Umbilical cord (tissue), 2 donors: ENCODE measurements around the gene AKR1B15. TPM values are rescaled to one million over a fixed set of nuclear protein-coding genes. Genes with fewer than 3 reads are reported as not detected.

Source experiments
- DNase-seq: peaks from one replicate; pipeline ENCODE4 v3.0.0-alpha.2; 2015; ENCODE audit warnings: low spot score
- total RNA-seq: library from RNA; depleted of rRNA; stranded (reverse); fragments of >200 nt; gene quantifications from one replicate; pipeline ENCODE4 v1.2.3, GENCODE V29; 2014; ENCODE audit warnings: low replicate concordance; ENCODE audit not compliant: insufficient read depth

Gene AKR1B15
- total RNA-seq, 1 donor from 2014 or later, result 0.48 TPM

DNA sequence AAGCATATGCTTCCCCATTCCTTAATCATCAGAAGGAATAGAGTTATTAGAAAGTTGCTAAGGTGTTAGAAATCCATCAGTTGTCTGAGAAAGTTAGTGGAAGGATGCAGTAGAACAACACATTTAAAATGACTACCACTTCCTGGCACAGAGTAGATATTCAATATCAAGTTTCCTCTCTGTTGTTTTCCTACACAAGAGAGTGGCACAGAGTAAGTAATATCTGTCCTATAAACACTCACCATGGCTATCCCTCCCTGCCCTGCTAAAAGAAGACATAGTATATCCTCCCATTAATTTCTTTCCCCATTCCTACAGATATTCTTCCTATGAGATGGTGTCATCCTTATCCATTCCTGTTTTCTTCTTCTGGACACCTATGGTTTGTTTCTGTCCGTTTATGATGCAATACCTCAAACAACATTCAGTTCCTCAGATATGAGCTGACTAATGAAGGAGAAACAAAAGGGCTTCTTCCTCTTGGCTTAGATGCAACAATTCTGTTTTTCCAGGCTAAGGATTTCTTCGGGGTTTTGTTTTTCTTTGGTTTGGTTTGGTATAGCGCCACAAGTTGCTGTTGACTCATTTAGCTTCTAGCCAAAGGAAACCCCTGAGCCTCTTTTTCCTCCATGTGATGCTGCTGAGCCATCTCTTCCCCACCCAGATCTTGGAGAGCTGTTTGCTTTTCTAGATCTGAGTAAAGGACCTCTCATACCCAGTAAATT, 64.9 kb downstream of the AKR1B15 start:
- DNase-seq, result peak; percentile 39

DNA sequence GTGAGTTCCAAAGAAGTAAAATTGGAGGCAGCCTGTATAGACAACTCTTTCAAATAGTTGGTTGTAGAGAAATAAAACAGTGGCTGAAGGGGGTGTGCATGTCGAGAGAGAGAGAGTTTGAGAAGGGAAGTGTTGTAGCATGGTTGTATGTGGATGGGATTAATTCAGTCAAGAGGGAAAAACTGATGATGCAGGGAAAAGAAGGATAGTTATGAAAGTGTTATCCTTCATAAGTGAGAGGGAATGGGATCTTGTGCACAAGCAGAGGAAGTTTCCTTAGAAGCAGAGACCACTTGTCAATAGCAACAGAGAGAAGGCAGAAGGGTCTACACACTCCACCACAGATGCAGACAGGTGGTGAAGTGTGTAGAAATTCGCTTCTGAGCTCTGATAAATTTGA, 67.7 kb downstream of the AKR1B15 start:
- no peak for DNase-seq

DNA sequence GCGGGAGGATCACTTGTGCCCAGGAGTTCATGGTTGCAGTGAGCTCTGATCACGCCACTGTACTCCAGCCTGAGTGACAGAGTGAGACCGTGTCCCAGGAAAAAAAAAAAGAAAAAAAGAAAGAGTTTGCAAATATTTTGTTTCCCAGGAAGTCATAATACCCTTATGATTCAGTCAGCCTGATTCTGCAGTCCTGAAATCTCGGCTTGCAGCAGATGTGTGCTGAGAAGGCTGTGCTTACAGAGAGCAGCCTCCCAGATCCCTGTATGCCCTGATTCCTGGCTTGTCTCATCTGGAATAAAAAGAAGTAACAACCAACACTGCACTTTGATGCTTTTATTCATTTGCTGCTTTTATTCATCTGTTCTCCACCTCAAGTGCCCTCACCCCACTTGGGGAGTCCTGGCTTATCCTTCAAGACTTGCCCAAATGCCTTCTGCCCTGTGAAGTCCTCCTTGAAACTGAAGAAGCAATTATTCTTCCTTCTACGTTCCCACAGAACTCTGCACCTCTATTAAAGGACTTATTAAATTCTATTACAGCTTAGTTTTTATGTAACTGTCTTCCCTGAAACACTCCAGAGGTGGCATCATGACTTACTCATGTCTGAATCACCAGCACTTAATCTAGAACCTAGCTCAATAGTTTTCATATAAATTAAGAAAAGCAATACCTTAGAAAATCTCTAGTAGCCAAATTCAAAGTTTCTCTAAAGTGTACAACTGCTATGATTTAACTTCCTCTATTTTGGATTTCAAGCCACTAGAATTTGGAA, 70.0 kb downstream of the AKR1B15 start:
- DNase-seq, result peak; percentile 81

DNA sequence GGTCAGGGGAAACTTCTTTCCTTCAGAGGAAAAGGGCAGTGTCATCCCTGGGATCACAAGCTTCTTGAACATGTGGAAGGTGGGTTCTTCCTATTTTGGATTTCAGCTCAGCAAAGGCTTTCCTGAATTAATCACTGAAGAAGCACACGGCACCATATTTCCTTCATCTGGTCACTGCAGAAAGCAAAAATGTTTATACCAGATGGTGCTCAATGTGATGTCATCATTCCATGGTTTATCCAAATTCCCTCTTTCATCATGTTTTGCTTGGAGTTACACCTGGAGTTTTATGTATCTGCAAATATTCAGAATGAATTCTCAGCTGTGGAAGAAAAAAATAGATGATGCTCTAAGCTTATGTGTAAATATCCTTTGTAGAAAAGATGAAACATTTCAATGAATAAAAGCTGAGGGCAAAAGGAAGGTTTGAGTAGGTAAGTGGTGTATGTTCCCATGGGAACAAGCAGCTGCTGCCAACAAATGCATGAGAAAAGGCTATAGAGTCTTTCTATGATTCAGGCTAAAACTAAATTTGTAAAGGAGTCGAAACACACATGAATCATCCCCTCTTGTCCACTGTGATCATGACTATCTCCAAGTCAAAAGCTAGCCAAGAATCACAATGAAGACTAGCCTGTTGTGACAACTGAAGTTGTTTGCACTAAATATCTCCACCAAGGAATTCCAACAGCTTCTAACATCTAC, 70.9 kb downstream of the AKR1B15 start:
- DNase-seq, result no peak

DNA sequence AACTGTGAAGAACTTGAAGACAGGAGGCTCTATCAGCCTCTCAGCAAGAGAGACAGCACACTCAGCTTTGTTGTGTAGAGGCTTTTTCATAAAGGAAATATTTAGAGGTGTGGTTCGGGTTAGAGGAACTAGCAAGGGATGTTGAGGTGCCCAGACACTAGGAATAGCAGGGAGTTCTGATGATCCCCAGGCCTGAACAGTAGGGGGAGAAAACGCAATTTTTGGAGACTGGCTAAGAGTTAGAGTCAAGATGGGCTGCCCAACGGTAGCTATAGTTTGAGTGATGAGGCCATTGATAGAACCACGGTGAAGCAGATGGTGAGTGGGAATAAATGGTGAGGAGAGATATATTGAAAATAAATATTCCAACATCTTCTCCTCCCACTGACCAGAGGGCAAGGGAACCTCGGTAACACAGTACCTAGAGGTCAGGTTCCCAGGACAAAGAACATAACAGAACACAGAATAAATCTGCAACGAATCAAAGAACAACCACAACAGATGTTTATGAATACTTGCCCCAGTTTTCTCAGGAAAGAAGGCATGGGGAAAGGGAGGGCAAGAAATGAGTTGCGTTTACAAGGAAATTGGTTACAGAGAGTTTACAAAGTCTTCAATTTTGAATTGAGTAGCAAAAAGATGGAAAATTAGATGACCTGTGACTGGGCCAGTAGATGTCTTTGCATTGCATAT, 73.5 kb downstream of the AKR1B15 start:
- DNase-seq, result no peak

DNA sequence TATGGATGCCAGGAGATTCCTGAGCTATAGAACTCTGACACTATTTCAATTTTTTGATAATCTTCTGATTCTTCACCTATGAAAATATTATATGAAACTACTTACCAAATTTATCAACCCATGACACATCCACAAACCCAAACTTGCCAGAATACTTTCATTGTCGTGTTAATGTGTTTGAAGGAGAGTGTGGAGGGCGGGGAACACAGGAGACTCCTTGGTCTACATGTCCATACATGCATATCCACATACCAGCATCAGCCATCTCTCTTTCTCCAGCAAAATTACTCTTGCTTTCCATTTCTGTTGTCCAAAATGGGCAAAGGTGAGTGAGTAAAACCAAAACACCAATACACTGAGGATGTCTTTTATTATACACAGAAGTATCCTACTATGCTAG, 74.3 kb downstream of the AKR1B15 start:
- DNase-seq, result no peak

DNA sequence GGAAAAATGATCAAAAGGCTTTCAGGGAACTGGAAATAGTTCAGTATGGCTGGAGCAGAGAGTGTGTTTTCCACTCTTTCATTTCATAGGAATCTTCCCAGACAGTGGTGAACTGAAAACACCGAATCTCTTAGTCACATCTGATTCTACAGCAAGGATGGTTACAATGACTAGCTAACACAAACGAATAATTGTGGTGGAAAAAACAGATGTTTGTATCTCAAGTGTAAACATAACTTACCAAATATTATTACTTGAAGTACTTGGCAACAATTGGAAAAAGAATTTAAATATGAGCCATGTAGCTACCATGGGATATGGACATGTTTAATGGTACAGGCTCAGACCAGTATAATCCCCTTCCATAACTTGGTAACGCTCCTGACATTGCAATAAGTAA, 76.6 kb downstream of the AKR1B15 start:
- no peak for DNase-seq

DNA sequence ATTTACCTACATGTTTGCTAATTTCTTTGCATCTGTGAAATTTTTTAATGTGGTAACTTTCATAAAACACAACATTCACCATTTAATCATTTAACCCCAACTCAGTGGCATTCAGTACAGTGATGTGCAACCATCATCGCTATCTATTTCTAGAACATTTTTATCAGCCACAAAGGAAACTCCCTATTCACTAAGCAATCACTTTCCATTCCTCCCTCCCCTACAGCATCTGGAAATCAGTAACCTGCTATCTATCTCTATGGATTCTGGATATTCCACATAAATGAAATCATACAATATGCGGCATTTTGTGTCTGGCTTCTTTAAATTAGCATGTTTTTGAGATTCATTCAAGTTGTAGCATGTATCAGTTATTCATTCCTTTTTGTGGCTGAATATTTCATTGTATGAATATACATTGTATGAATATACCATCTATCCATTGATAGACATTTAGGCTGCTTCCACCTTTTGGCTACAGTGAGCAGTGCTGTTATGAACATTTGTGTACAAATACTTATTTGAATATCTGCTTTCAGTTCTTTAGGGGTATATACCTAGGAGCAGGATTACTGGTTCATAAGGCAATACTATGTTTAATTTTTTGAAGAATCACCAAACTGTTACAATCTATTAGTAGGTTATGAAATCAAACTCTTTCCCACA, 78.3 kb downstream of the AKR1B15 start:
- no peak for DNase-seq

DNA sequence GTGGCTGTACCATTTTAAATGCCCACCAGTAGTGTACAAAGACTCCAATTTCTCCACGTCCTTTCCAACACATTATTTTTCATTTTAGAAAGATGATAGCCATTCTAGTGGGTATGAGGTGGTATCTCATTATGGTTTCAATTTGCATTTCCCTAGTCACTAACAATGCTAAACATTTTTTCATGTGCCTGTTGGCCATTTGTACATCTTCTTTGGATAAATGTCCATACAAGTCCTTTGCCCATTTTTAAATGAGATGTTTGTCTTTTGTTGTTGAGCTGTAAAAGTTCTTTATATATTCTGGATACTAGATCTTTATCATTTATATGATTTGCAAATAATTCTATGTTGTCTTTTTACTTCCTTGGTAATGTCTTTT, 78.9 kb downstream of the AKR1B15 start:
- DNase-seq, result no peak

DNA sequence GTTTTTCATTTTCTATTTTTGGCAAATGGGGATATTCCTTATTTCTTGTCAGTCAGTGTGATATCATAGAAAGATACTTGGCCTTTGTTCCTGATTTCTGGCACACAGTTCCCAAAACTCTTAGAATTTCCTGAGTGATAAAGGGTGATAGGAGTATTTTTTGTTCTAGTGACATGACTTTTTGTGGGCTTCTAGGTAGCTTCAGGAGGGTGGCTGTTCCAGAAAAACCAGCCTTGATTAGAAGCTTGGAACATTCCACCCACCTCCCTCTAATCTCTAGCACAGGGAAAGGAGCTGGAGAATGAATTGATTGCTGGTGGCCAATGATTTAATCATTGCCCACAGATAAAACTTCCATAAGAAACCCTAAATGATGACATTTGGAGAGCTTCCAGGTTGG, 80.5 kb downstream of the AKR1B15 start:
- no peak for DNase-seq

Other genes starting within 250 kb of the AKR1B15 start
- gene SLC35B4, start 232.2 kb upstream of the AKR1B15 start, total RNA-seq, result 11.3 TPM
- gene AKR1B1, start 90.0 kb upstream of the AKR1B15 start, total RNA-seq, result 45.0 TPM
- 2.2 TPM for gene AKR1B10, start 21.5 kb upstream of the AKR1B15 start, total RNA-seq
- 96.8 TPM for gene BPGM, start 97.7 kb downstream of the AKR1B15 start, total RNA-seq
- 1,052 TPM for gene CALD1, start 230.5 kb downstream of the AKR1B15 start, total RNA-seq